HG02623 (cell line): Measurements from ENCODE around the gene CLIP4.

Experiments
- ATAC-seq: cut with Tn5 transposase; IDR thresholded peaks from one replicate; pipeline ENCODE4 v1.9.1; 2021; ENCODE audit warnings: moderate library complexity; ENCODE audit not compliant: unreplicated experiment

The CLIP4 gene

DNA sequence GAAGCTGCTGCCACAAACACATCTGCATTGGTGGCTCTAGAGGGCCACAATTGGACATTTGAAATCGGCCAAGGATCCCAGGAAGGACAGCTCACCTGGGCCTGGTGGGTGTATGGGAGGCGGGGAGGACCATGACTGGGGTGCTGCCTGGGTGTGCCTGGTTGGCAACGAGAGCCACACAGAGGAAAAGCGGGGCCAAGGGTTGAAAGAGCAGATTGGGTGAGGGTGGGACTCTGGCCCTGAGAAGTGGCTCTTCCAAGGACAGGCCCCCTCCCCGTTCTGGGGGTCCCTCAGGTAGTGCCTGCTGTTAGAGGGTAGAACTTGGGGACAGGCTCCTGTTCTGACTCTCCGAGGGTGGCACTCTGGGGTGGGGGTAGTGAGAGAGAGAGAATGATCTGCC, 102.9 kb downstream of the CLIP4 start:
- no peak for ATAC-seq

- no peak for ATAC-seq
These were observed 103.4 kb downstream of the CLIP4 start for GRCh38 chr2:29218550-29219125.

DNA sequence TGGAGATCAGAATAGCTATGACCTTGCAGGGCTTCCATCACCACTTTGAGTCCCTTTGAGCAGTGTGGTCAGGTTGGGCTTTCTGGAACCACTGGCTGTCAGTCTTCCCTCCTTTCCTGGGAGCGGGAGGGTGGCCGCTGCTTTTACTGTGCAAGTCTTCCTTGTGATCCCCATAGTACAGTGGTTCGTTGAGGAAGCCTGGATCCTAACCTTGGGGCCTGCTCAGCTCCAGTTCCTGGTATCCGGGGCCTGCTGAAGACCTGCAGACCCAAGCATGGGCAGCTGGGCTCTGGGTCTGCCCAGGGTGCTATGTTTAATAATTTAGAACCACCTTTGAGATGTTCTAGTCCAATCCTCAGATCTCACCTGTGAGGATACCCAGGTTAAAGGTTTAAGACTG, 104.2 kb downstream of the CLIP4 start:
- no peak for ATAC-seq

DNA sequence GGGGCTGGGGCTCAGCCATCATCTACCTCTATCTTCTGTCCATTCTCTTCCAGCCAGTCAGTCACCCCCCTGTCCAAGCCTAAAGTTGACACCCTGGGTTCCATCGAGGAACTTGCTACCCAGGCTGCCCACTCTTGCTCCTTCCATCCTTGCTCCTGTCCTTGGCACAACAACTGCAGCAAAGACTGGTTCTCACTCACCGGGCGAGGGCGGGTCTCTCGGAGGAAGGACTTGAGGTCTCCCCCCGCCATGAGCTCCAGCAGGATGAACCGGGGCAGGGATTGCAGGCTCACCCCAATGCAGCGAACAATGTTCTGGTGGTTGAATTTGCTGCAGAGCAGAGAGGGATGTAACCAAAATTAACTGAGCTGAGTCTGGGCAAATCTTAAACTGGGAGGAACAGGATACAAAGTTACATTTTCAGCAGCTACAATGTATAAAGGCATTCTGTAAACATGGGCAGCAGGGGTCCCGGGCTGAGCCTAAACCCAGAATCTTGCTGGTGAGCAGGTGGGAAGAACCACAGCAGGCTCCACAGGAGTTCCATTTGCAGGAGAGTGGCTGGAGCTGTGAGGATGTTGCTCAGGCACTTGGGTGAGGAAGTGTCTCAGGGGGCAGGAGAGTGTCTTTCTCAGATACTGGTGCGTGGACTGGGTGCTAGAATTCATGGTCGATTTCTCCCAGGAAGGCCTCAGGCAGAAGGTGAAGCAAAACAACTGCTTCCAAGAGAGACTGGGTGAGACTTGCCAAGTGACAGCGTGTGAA, 105.5 kb downstream of the CLIP4 start:
- no peak for ATAC-seq

DNA sequence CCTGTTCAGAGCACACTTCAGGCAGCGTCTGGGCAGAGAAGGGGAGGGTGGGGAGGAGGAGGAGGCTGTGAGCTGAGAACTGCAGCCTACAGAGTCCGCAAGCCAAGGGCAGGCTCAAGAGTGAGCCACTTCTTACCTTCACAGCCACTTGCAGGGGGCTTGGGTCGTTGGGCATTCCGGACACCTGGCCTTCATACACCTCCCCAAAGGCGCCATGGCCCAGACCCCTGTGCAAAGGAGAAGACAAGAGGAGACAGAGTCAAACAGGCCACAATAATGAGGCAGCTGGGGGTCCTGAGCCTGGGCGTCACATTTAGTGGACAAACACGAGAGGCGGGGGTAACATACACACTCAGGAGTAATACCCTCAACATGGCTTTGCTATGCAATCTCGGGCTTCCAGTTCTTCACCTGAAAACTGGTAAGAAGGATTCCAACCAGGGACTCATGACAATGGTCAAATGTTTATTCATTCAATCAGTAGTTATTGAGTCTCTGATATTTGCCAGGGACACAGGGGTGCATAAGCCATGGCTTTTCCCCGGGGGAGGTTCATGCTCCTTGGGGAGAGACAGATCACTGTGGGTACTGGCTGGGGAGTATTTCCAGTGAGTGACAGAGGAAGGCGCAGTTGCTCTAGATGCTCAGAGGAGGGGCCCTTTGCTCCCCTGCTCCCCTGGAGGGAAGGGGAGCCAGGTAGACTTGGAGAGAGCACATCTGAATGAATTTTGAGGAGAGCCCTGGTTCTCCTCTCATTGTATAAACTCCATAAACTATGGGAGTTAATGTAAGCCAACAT, 107.4 kb downstream of the CLIP4 start:
- ATAC-seq = no peak

GRCh38 chr2:29223257-29223656, 108.0 kb downstream of the CLIP4 start:
- ATAC-seq = no peak

GRCh38 chr2:29223851-29224692, 108.9 kb downstream of the CLIP4 start:
- no peak for ATAC-seq

GRCh38 chr2:29224693-29225551, 109.7 kb downstream of the CLIP4 start:
- ATAC-seq = no peak

- no peak for ATAC-seq
These were observed 110.6 kb downstream of the CLIP4 start for GRCh38 chr2:29225814-29226213.

GRCh38 chr2:29226375-29226774, 111.2 kb downstream of the CLIP4 start:
- ATAC-seq = no peak

- no peak for ATAC-seq
These were observed 111.6 kb downstream of the CLIP4 start for GRCh38 chr2:29226808-29227207.

DNA sequence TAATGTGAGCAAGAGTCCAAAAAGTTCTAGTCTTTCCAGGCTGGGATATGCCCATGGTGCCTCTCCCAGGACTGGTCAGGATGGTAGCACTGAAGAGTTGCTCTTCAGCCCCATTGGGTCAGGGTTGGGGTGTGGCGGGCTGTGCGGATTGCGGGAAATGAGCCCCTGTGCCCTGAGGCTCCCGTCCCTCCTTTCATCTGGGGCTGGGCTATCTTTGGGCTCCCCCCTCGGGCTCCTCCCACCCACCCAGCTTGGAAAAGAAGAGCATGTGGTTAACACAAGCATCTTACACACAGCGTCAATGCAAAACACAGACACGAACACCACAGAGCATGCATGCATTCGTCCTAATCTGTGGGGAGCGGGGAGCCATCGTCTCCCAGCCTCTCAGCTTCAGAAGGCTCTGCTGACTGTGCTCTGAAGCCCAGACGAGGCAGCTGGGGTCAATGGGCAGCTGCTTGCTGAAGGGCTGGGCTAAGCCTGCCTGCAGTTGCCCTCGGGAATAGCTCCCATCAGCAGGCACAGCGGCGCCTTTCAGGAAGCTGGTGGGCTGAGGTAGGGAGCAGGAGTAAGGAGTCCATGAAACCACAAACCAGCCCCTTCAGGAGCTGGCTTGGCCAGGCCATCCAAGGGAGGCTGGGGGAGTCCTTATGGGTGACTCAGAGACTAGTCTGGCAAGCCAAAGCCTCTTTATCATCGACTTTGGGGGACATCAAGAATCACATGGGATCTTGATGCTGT, 112.9 kb downstream of the CLIP4 start:
- no peak for ATAC-seq

- no peak for ATAC-seq
These were observed 113.7 kb downstream of the CLIP4 start for GRCh38 chr2:29228947-29229346.

DNA sequence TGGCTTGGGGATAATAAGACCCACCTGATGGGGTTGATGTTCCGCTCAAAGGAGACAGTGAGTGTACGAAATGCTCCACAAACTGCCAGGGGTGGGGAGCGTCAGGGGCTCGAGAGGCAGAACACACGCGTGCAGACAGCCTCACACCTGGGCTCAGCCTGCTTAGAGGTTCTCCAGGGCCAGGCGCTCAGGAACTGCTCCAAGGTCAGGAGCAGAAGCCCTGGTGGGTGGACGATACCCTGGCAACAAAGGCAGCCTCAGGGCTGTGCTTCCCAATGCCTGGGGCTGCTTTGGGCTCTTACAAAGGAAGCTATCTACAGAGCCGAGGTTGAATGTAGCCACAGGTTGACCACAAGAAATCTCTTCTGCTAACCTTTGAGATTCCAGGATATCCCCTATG, 114.4 kb downstream of the CLIP4 start:
- ATAC-seq = no peak

DNA sequence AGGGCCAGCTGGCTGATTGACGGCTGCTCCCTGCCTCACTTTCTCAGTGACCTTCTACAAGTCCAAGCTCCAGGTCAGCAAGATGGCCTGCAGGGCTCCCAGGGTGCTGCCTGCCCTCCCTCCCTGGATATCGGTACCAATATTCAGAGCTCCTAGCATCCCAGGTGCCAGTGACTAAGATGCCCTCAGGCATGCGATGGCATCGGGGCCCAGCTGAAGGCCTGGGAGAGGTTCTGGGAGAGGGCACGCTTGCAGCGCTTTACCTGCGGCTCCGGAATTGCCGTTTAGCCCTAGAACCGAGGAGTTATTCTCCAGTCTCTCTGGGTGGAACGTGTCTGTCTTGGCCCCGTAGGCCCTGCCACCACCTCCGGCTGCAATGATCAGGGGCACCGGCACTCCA, 116.8 kb downstream of the CLIP4 start:
- no peak for ATAC-seq

- ATAC-seq = no peak
These were observed 118.2 kb downstream of the CLIP4 start for GRCh38 chr2:29233428-29233827.

- ATAC-seq = no peak
These were observed 120.2 kb downstream of the CLIP4 start for GRCh38 chr2:29235411-29235810.

GRCh38 chr2:29236074-29236473, 120.9 kb downstream of the CLIP4 start:
- ATAC-seq = no peak

DNA sequence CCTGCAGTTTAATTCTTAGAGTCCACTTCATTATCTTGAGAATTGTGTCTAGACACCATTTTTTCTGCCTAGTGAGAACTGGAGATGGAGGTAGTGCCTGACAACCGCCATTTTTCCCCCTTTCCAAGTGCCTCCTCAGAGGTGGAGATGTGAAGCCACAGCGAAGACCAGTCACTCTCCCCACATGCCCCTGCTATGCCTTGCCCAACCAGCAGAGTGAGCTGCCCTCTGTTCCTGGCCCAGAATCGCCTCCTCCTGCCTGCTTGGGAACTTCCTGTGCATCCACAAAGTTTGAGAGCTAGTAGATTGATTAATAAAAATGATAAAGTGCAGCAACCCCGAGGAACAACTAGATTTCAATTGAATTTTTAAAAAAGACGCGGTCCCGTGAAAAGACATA, 123.3 kb downstream of the CLIP4 start:
- ATAC-seq = no peak
